ENCODE measurements around the gene PRICKLE4.
"Not testable (repeated sequence)": the region's sequence is repeated elsewhere in the genome, so short reads cannot be mapped to it uniquely, and the experiment has no call there.

The PRICKLE4 gene

DNA sequence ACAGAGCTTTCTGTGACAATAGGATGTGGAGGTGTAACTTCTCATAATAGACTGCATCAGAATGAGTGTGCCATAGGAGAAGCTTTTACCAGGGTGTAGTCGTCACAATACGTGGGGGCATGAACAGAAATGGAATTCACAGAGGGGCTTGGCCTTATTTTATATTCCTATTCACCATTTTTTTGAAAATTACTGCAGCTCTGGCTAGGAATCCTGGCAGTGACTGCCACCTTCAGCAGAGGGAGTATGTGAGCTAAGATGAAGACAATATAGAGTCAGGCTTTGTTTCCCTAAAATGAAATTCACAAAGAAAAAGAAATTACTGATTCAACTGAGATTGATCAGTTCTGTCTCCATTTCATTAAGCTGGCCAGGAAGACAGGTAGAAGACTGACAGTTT, 20.8 kb downstream of the PRICKLE4 start:
- DNase-seq: no peak

DNA sequence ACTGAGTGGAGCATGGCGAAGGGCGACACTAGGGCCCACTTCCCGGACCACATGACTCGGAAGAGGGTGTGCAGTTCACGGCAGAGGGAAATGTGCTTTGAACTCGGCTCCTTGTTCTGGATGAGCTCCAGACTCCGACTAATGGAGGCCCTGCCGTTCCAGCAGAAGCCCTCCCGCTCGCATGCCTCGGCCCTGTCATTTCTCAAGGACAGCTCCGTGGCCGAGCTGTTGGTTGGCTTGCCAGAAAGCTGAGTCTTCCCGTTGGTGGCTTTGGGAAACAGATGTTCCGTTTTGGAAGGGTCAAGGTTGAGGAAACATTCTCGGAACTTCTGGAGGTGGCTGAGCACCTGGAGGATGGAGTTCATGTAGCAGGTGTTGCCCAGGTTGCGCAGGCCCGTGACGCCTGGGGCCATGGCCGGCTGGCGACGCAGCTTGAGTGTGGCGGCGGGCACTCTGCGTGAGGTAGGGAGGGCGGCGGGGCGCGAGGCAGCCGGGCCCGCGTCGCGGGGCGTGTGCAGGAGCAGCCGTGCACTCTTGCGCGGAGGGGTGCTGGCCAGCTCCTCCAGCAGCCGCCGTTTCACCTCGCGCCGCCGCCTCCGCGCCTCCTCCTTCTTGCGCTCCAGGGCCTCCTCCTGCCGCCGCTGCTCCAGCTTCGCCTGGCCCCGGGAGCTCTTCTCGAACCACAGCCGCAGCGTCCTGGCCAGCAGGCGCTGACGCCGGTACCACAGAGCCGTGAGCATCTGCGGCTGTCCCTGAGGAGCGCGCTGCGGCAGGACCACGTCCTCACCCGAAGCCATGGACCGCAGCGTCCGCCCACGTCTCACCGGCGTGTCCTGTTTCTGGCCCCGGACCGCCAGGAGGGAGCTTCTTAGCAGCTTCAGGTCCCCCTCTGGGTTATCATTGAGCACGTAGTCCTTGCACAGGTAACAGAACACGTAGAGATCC, 25.5 kb downstream of the PRICKLE4 start:
- no peak for DNase-seq

DNA sequence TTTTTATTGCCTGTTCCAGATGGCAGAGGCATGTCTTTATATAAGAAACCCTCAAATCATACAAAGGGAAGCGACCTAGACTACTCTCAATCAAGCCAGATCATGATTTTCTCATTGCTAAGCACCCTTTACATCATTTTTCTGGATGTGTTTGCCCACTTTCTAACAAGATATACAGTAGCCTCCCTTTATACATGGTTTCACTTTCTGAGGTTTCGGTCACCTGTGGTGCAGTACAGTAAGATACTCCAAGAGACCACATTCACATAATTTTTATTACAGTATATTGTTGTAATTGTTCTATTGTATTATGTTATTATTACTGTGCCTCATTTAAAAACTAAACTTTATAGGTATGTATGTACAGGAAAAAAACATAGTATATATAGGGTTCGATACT, 30.5 kb downstream of the PRICKLE4 start:
- DNase-seq: no peak

DNA sequence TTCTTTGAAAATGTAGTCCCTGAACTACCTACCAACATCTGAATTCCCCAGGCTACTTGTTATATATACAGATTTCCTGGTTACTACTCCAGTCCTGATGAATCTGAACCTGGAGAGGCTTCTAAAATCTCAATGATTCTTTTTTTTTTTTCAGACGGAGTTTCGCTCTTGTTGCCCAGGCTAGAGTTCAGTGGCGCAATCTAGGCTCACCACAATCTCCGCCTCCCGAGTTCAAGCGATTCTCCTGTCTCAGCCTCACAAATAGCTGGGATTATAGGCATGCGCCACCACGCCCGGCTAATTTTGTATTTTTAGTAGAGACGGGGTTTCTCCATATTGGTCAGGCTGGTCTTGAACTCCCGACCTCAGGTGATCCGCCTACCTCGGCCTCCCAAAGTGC, 31.4 kb downstream of the PRICKLE4 start:
- DNase-seq: not testable (repeated sequence)

DNA sequence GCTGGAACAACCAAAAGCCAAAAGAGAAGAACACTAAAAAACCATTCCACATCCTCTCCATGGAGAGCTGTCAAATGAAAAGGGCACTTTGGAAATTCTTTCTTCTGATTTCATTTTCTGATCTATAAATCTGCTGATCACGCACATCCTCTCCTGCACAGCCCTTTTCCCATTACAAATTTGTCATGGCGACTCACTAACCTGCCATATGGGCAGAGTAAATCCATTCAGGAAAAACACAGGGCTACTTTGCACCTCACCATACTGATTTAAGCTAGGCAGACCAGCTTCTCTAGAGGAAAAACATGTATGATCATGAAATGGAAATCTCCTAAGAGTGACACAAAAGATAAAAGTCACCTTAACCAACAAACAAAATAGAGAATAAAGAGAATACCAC, 32.9 kb downstream of the PRICKLE4 start:
- no peak for DNase-seq

DNA sequence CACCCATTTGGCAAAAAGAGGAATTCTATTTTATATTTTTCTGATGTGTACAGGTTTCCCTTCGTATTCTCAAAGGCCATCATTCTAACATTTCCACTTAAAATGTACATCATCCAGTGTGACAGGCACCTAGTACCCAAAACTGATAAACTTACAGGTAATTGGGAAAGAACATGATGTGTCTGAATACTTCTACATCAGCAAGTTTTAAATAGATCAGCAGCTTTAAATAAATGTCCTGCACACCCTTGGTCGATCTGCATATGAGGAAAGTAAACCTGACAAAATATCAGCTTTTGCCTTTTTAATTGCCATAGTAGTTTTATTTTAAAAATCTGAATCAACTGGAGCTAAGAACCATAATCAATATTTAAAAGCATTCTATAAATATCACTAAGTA, 33.4 kb downstream of the PRICKLE4 start:
- no peak for DNase-seq

DNA sequence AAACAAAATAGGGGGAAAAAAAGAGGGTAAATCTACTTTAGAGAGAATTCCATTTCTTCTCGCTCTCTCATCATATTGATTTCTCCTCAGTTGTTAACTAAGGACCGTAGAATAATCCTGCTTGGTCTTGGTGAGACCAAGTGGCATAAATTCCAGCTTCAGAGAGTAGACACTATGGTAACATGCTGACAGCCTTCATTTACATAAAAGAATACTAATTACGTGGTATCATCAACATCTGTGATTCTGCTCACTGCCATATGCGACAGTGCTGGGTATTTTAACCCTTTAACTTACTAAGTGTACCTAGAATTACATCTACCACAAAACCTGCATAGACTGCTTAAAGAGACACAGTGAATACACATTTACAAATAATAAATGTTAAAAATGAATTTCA, 34.0 kb downstream of the PRICKLE4 start:
- DNase-seq: no peak

DNA sequence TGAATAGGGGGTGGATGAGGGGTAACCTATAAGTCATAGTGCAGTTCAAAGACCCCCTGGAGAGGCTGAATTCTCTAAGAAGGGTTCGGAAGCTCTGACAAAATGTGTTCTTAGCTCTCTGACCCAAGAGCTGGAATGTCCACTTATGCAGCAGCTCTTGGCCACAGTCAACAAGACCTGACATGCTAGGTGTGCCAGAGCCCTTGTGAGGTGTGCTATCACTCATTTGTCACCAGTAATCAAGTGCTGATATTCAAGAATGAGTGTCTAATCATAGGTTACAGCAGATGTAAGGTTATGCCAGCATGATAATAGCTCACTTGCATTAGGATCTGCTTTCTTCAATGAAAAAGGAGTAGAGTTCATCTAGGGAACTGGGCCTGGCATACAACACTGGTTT, 35.0 kb downstream of the PRICKLE4 start:
- no peak for DNase-seq

DNA sequence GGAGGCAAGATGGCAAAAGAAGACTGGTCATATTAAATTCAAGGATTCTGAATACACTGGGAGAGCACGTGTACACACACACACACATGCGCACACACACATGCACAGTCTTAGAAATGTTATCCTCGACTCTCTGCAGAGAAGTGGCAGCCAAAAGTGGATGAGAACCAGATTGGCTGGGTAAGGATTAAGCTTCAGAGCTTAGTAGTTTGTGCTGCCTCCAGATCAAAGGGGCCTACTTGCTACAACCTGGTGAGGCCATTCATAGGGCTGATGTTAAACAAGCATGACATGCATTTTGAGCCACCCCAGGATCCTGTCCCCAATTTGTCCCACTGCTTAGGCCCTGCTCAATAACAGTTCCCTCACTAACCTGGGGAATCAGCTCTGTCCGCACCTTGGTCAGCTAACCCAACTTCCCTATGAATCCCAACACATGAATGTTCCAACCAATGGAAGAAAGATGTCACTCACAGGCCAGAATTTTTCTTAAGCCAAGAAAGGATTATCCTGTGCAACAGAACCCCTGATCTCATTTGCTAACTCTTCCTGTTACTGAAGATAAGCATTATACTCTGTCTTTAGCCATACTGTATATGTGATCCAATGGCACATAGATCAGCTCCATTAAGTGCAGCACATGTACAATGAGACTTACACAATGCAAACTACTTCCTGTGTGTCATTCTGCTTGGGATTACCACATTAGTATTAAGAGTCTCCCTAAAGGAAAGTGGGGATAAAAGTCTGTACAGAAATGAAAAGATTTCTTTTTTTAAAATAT, 37.9 kb downstream of the PRICKLE4 start:
- DNase-seq: no peak

DNA sequence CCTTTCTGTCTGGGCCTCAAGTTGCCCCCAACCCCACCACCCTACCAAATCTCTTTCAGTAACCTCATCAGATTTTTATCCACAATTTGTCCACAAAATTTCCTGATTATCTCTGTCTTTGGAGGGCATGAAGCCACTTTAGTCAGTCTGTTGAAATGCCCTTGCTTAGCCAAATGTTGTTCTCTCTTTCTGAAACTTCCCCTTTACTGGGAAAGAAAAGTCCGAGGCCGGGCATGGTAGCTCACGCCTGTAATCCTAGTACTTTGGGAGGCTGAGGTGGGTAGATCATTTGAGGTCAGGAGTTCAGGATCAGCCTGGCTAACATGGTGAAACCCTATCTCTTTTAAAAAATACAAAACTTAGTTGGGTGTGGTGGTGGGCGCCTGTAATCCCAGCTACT, 40.7 kb downstream of the PRICKLE4 start:
- DNase-seq: no peak

DNA sequence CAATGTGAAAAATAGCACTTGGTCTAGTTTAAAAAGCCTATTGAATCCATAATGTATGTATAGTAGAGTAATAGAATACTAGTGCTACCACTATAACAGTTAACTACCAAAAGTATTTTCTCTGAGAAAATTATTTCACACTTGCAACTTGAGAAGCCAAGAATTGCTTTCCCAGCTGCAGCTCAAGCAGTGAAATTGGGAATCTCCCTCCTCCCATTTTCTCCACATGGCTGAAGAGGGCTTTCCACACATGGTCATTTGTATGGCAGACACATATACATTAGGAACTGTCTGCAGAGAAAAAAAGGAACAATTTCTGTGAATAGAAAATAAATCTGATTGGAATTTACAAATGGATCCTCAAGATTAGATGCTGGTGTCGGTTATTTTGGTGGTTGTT, 41.4 kb downstream of the PRICKLE4 start:
- no peak for DNase-seq

DNA sequence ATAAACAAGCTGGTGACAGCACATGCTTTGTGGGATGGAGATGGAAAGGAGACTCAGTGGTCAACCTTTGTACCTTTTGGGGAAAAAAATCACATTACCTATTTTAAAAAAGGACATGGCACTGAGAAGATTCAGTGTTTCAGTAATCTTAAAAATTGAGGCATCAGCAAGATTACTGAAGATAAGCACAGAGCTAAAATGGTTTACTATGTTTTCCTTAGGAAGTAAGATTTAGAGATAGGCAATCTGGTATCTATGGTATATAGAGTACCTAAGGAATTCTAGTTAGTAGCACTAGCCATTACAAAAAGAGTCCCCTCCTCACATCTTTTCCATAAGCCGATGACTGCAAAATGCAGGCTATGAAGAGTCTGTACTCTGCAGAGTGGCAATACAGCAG, 42.6 kb downstream of the PRICKLE4 start:
- DNase-seq: no peak

DNA sequence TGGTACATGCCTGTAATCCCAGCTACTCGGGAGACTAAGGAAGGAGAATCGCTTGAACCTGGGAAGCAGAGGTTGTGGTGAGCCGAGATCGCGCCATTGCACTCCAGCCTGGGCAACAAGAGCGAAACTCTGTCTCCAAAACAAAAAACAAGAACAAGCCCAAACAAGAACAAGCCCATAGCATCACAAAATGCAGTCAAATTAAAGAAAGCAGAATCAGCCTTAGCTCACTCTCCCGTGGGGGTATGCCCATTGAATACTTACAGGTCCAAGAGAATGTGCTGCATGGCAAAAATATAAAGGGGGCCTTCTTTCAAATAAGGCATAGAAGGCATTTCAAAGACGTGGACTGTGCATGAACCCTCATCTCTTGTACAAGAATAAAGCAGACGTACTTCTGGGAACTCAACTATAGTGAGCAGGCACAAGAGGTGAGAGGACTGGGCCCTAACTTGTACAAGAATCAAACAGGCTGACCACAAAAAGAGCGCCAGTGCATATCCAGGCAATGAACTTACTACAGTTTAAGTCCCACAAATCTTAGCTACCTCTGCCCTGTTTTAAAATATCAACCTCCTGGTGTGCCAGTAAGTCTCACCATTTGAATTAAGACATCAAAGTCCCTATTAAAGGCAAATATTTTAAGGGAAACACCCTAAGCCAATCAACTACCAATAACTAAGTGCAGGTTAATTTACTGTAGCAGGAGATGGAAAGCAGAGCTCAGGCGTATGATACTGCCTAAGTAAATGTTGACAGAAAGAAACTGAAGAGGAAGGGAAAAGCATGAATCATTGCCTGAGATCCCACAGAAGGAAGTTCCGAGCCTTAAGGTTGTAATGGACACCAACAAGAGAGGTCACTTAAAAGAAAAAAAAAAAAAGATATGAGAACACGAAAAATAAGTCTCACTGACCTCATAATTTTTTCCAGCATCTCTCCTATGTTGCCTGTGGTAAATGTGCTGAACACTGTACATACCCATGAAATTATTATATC, 44.3 kb downstream of the PRICKLE4 start:
- DNase-seq: no peak

DNA sequence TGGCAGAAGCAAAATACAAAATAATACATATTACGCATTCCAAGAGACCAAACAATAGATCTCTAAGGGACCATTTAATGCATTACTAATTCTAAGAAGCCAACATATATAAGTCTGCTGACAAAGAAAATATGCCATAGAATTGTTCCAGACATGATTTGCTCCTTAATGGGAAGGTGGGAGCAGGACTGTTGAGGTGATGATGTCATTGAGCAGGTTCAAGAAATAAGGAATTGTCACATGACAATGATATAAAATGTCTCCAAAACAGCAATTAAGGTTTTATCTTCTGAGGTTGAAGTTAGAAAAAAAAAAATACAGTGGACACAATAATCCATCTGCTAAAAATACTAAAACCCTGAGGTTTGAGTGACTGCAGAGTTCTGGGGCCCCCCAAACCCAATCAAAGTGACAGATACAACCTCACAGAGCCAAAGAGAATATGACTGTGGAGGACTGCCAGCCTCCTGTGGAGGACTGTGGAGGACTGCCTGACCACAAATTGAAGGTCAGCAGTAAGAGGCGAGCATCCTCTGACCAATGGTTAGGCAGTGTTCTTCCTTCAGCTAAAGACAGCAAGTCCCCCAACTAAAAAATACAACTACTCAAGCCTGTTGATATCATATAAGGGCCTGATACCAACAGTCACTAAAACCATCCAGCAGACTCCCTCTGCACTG, 45.9 kb downstream of the PRICKLE4 start:
- no peak for DNase-seq

DNA sequence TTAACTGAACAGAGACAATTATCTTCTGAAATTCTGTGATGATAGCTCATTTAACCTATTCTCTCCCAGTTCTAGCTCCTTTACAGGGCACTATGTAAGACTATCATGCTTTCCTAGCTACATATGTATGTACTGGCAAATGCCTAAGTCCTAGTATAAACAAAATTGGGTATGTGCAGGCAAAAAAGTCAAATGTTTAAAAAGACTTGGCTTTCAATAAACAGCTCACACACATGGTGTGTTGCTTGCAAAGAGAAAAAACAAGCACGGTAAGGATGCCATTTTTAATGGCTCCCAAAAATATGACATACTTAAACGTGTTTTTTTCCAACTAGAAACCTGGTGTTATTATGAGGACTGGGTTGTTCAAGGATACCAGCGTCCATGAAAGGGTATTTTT, 51.7 kb downstream of the PRICKLE4 start:
- DNase-seq: no peak

DNA sequence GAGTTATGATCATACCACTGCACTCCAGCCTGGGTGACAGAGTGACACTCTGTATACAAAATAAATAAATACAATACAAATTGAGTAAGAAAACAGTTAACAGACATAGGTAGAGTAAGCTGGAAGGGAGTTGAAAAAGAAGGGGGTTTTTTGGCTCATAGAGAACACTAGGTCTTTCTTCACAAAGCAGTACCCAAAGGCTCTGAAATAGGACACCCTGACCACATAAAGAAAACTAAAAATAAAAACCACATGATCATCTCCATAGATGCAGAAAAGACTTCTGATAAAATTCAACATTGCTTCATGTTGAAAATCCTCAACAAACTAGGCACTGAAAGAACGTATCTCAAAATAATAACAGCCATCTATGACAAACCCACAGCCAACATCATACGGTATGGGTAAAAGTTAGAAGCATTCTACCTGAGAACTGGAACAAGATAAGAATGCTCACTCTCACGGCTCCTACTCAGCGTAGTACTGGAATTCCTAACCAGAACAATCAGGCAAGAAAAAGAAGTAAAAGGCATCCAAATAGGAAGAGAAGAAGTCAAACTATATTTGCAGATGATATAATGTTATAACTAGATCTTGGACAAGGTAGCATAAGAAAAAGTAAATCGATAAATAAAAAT, 55.6 kb downstream of the PRICKLE4 start:
- DNase-seq: no peak

DNA sequence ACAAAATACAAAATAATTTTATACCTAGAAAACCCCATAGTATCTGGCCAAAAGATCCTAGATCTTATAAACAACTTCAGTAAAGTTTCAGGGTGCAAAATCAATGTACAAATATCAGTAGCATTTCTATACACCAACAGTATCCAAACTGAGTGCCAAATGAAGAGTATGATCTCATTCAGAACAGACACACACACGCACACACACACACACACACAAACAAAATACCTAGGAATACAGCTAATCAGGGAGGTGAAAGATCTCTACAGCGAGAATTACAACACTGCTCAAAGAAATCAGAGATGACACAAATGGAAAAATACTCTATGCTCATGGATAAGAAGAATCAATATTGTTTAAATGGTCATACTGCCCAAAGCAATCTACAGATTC, 56.1 kb downstream of the PRICKLE4 start:
- DNase-seq: no peak
